K562 (cell line): ENCODE measurements around the gene U2SURP. TPM values are rescaled to one million over a fixed set of nuclear protein-coding genes. Genes with fewer than 3 reads are reported as not detected.

ENCODE experiments used
- DIDO1 ChIP-seq: fragments of 450-650 bp; IDR thresholded peaks from 2 replicates; pipeline ENCODE4 v1.6.1; 2016; ENCODE audit warnings: low read depth, missing biosample characterization, missing genetic modification characterization
- DMBX1 ChIP-seq: fragments of 250-450 bp; sonication (Bioruptor Pico); IDR thresholded peaks from 2 replicates; pipeline ENCODE4 v1.8.0; 2022; ENCODE audit warnings: inconsistent platforms, mild to moderate bottlenecking, moderate library complexity, borderline replicate concordance
- EGR1 ChIP-seq: fragments of 450-650 bp; conservative IDR thresholded peaks from 2 replicates; pipeline ENCODE4 v1.6.1; 2017; ENCODE audit warnings: mild to moderate bottlenecking
- KAT2B ChIP-seq: IDR thresholded peaks from one replicate; pipeline ENCODE4 v1.6.1; 2012; ENCODE audit warnings: low read depth, mild to moderate bottlenecking, control low read depth, inconsistent platforms, low read length, moderate library complexity
- MAZ ChIP-seq, 2 experiments: fragments of 450-650 bp in 1 of 2; sonication (generic) in 1 of 2; formaldehyde crosslinking; IDR thresholded peaks in 1 of 2; conservative IDR thresholded peaks in 1 of 2; 2 replicates each; pipeline versions ENCODE4 v1.4.0 to v1.5.0; 2020; ENCODE audit warnings: mild to moderate bottlenecking in 1 of 2, missing genetic modification reagents in 1 of 2
- POLR2B ChIP-seq: fragments of 450-650 bp; IDR thresholded peaks from 2 replicates; pipeline ENCODE4 v1.6.1; 2018; ENCODE audit warnings: low read depth; ENCODE audit not compliant: partially characterized antibody
- POLR2G ChIP-seq: fragments of 200-400 bp; formaldehyde crosslinking; IDR thresholded peaks from 2 replicates; pipeline ENCODE4 v1.6.1; 2017; ENCODE audit warnings: low read depth, mild to moderate bottlenecking, antibody characterized with exemption, low read length, moderate library complexity
- RBFOX2 ChIP-seq: fragments of 200-400 bp; formaldehyde crosslinking; IDR thresholded peaks from 2 replicates; pipeline ENCODE4 v1.6.1; 2017; ENCODE audit warnings: low read depth, mild to moderate bottlenecking, low read length, moderate library complexity
- SUPT5H ChIP-seq: fragments of 450-650 bp; IDR thresholded peaks from 2 replicates; pipeline ENCODE4 v1.6.1; 2016
- TOE1 ChIP-seq, 2 experiments: fragments of 450-650 bp in 1 of 2; sonication (generic) in 1 of 2; formaldehyde crosslinking in 1 of 2; IDR thresholded peaks; 2 replicates each; pipeline versions ENCODE4 v1.7.1 to v1.8.0; 2016 to 2022; ENCODE audit warnings: borderline replicate concordance in 2 of 2, mild to moderate bottlenecking in 2 of 2, antibody characterized with exemption in 1 of 2, inconsistent platforms in 1 of 2, low read depth in 1 of 2, missing genetic modification reagents in 1 of 2, moderate library complexity in 1 of 2
- XRCC5 ChIP-seq: fragments of 200-400 bp; formaldehyde crosslinking; IDR thresholded peaks from 2 replicates; pipeline ENCODE4 v1.6.1; 2017; ENCODE audit warnings: low read depth, mild to moderate bottlenecking, low read length
- YY1 ChIP-seq, 3 experiments: IDR thresholded peaks; 2 replicates each; pipeline ENCODE4 v1.6.1; 2011; ENCODE audit warnings: low read length in 2 of 3, mild to moderate bottlenecking in 2 of 3, moderate library complexity in 2 of 3, borderline replicate concordance in 1 of 3, control low read depth in 1 of 3, low read depth in 1 of 3; ENCODE audit not compliant: insufficient read depth in 3 of 3, insufficient replicate concordance in 2 of 3, control insufficient read depth in 1 of 3, insufficient read length in 1 of 3; ENCODE audit errors: extremely low read depth in 1 of 3
- ZBTB7A ChIP-seq: IDR thresholded peaks from 2 replicates; pipeline ENCODE4 v1.6.1; 2011; ENCODE audit warnings: low read depth, mild to moderate bottlenecking, low read length, moderate library complexity, borderline replicate concordance; ENCODE audit not compliant: control insufficient read depth
- ZNF75A ChIP-seq: fragments of 450-650 bp; formaldehyde crosslinking; IDR thresholded peaks from 2 replicates; pipeline ENCODE4 v1.4.0; 2020; ENCODE audit warnings: mild to moderate bottlenecking
- polyA plus RNA-seq, 8 experiments: library from polyadenylated mRNA; depleted of rRNA in 4 of 8; stranded (reverse) in 5 of 8; unstranded in 3 of 8; fragments of >200 nt; fragmentation: Nextera tagmentation in 2 of 8; fragmentation: Illumina TruSeq in 1 of 8; extraction: Ambion mirVana in 2 of 8; extraction: Trizol in 1 of 8; gene quantifications; 2 replicates each; pipeline versions ENCODE4 v1.2.1 to v1.2.3, GENCODE V29; 2011 to 2014; ENCODE audit warnings: inconsistent platforms in 1 of 8, missing spikeins in 1 of 8
- total RNA-seq, 7 experiments: library from RNA; depleted of rRNA in 6 of 7; stranded (reverse); fragments of >200 nt in 6 of 7; fragmentation: Illumina TruSeq in 2 of 7; extraction: Trizol in 2 of 7; gene quantifications; 2 replicates each; pipeline versions ENCODE4 v1.2.1 to v1.2.3, GENCODE V29; 2011 to 2021; ENCODE audit warnings: low replicate concordance in 1 of 7
- TF ChIP-seq, protein P1 (sequence below): fragments of 450-650 bp; IDR thresholded peaks from 2 replicates; pipeline ENCODE4 v1.6.1; 2017; ENCODE audit warnings: antibody characterized with exemption, mild to moderate bottlenecking

Gene U2SURP
- total and polyA plus RNA-seq, 9 of the 15 experiments (the other 6 are each of a cell fraction or from before 2014, with no cell fraction given): 128 to 322 (median 191) TPM

DNA sequence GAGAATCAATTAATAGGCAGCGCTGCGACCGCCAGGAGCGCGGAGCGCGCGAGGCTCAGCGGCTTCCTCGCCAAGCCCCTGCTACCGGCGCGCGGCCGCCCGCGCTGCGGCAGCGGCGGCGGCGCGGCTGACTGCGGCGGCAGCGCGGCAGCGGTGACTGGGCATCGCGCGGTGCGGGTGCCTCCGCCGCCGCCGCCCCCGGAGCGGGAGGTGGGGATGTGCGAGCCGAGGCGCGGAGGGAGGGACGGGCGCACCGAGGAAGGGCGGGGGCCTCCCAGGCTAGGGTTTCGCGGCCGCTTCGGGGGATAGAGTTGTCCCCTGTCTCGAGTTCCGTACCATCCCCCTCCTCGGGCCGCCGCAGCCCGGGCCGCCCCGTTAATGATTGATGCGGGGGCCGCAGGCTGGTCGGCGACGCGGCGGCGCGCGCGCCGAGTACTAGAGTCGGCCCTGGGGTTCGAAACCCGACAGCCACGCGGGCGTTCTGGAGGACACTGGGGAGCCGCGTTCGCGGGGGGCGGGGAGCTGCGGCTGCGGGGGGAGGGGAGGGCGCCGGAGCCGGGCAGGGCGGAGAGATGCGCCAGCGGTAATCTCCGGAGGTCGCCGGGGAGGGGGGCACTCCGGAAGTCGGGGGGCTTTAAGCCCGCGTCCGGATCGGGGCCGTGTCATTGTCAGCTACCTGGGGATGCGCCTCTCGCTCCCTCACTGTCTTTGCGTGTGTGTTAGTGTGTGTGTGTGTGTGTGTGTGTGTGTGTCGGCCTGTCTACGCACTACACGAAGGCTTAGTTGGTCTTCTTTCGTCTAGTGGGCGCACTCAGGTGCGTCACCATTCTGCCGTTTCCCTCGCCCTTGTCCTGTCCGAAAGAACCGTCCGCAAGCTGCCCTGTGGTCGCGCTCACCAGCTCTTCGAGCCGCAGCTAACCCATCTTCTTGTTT, 37.6 kb upstream of the U2SURP start, which contains the start of gene PAQR9 (continued):
- no peak for TF ChIP-seq KAT2B
- TF ChIP-seq TOE1 (IDR thresholded peaks at IDR 0.05; ENCODE audit: borderline replicate concordance): no peak
- no peak for TF ChIP-seq TOE1 (CRISPR knock-in tag; IDR thresholded peaks at IDR 0.05; ENCODE audit: borderline replicate concordance, low read depth)
- TF ChIP-seq POLR2B: no peak
- peak in 1 of 2 experiments; percentile 32; a peak in 1 of 4 replicates for TF ChIP-seq MAZ (CRISPR knock-in tag; conservative IDR thresholded peaks at IDR 0.05 in 1 of 2, IDR thresholded peaks at IDR 0.05 in 1 of 2)
- TF ChIP-seq SUPT5H: peak; percentile 44; the same call in 1 of the 2 replicates
- TF ChIP-seq, protein P1, sequence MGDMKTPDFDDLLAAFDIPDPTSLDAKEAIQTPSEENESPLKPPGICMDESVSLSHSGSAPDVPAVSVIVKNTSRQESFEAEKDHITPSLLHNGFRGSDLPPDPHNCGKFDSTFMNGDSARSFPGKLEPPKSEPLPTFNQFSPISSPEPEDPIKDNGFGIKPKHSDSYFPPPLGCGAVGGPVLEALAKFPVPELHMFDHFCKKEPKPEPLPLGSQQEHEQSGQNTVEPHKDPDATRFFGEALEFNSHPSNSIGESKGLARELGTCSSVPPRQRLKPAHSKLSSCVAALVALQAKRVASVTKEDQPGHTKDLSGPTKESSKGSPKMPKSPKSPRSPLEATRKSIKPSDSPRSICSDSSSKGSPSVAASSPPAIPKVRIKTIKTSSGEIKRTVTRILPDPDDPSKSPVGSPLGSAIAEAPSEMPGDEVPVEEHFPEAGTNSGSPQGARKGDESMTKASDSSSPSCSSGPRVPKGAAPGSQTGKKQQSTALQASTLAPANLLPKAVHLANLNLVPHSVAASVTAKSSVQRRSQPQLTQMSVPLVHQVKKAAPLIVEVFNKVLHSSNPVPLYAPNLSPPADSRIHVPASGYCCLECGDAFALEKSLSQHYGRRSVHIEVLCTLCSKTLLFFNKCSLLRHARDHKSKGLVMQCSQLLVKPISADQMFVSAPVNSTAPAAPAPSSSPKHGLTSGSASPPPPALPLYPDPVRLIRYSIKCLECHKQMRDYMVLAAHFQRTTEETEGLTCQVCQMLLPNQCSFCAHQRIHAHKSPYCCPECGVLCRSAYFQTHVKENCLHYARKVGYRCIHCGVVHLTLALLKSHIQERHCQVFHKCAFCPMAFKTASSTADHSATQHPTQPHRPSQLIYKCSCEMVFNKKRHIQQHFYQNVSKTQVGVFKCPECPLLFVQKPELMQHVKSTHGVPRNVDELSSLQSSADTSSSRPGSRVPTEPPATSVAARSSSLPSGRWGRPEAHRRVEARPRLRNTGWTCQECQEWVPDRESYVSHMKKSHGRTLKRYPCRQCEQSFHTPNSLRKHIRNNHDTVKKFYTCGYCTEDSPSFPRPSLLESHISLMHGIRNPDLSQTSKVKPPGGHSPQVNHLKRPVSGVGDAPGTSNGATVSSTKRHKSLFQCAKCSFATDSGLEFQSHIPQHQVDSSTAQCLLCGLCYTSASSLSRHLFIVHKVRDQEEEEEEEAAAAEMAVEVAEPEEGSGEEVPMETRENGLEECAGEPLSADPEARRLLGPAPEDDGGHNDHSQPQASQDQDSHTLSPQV: 0 out of 2 replicates have a peak, but pooled peaks have one; percentile 48
- TF ChIP-seq XRCC5: no peak
- TF ChIP-seq YY1 (IDR thresholded peaks at IDR 0.05; ENCODE audit: borderline replicate concordance in 1 of 3, control insufficient read depth in 1 of 3, extremely low read depth in 1 of 3, insufficient read depth in 3 of 3, insufficient read length in 1 of 3, insufficient replicate concordance in 2 of 3, low read depth in 1 of 3, low read length in 2 of 3): peak in 1 of 3 experiments; percentile 7
- no peak for TF ChIP-seq DIDO1 (tag)
- peak; percentile 77 for TF ChIP-seq POLR2G
- no peak for TF ChIP-seq ZNF75A (CRISPR knock-in tag)
- TF ChIP-seq EGR1: peak; percentile 72
- peak; percentile 73 for TF ChIP-seq RBFOX2
- TF ChIP-seq DMBX1 (CRISPR knock-in tag): no peak
- peak; percentile 69; the same call in 1 of the 2 replicates for TF ChIP-seq ZBTB7A
